Measurements from ENCODE around the gene ZNF526.

The ZNF526 gene

DNA sequence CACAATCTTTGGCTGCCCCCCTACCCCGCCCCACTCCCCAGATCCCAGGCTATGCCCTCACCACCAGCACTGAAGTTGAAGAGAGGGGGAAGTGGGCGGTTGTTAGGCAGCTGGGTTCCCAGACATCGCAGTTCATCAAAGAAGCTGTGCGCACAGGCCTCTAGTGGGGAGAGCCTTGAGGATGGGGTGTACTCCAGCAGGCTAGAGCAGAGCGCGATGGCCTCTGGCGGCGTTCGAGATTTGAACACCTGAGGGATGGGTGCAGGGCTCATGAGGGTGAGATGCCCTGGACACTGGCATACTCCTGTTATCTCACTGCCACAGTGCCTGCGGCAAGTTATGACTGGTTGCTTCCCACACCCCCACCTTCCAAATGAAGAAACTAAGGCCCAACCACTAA, 12.3 kb downstream of the ZNF526 start (continued):
- TF ChIP-seq IKZF3 (tag by site-specific recombination; IDR thresholded peaks at IDR 0.05), result no peak

DNA sequence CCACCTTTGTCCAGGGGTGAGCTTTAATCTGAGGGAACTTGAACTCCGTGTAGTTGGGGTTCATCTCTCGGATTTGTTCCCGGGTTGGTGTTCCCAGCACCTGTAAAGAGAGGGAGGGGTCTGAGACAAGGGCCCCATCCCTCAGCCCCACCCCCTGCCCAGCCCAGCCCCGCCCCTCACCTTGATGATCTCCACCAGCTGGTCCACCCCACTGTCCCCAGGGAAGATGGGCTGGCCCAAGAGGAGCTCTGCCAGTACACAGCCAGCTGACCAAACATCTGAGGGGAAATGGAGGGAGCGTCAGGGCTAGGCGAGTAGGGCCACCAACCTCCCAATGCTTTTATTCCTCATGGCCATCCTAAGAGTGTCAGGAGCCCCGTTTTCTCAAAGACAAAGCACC, 13.0 kb downstream of the ZNF526 start:
- ChIA-PET CTCF (interaction anchor here (0.6 to 2.5 kb wide), 5 partner anchors 10 to 100 kb away, joined by 3 to 9 read pairs (median 3); partner anchors contain the start of gene POU2F2), POLR2A (interaction anchor here (0.9 to 4.0 kb wide), 7 partner anchors 10 to 57 kb away, joined by 3 to 36 read pairs (median 4); partner anchors contain the start of gene GSK3A)
- no peaks in the 10 kb centered on the region for H3K4me1 ChIP-seq (ENCODE audit: control insufficient read depth, insufficient read depth, low read length)
- H3K27ac ChIP-seq (ENCODE audit: extremely low read depth, low read depth, low read length), result peak overlapping the region; percentile 53
- no peak overlapping the region for H3K4me3 ChIP-seq (ENCODE audit: low read depth, low read length)
- TF ChIP-seq KLF1 (tag by site-specific recombination; IDR thresholded peaks at IDR 0.05), result peak; percentile 47
- no peak for TF ChIP-seq ZNF19 (tag by site-specific recombination; IDR thresholded peaks at IDR 0.05; ENCODE audit: low read depth)
- H3K36me3 ChIP-seq (ENCODE audit: control insufficient read depth in 2 of 2, insufficient read depth in 1 of 2, low read length in 2 of 2), result peaks cover 89% of the 10 kb centered on the region in 2 experiments
- no peaks in the 10 kb centered on the region for H3K9me3 ChIP-seq (ENCODE audit: control insufficient read depth, insufficient read depth, low read depth, low read length)

DNA sequence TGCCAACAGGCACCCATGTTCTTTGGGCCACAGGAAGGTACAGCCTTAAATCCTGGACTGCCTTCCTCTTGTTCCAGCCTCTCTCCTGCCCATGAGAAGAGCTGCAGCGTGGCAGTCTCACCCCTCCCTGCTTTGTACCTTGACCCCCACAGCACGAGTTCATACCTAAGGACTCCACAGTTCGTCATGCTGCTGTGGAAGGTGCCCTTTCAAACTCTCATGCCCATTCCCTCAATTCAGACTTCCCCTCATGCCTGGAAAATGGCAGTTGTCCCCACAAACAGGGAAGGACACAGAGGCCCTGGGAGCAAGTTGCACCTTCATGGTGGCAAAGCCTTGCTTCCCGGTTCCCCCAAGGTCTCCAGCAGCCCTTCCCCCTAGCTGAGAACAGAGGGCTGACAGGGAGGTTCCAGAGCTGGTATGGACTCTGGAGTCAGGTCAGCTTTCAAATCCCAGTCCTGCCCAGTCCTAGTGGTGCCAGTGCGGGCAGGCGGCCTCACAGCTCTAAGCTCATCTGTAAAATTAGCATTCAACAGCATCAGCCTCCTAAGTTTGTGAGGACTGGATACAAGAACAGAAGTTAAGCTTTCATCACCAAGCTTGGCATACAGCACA, 13.7 kb downstream of the ZNF526 start:
- H3K4me1 ChIP-seq (ENCODE audit: control insufficient read depth, insufficient read depth, low read length), result no peaks in the 10 kb centered on the region
- H3K4me3 ChIP-seq (ENCODE audit: low read depth, low read length), result no peak overlapping the region
- TF ChIP-seq ZNF121 (tag by site-specific recombination; IDR thresholded peaks at IDR 0.05) (no peak), ZFP69B (tag by site-specific recombination; IDR thresholded peaks at IDR 0.05) (no peak), ZNF600 (tag by site-specific recombination; IDR thresholded peaks at IDR 0.05) (peak; percentile 98)
- TF ChIP-seq, protein P1, sequence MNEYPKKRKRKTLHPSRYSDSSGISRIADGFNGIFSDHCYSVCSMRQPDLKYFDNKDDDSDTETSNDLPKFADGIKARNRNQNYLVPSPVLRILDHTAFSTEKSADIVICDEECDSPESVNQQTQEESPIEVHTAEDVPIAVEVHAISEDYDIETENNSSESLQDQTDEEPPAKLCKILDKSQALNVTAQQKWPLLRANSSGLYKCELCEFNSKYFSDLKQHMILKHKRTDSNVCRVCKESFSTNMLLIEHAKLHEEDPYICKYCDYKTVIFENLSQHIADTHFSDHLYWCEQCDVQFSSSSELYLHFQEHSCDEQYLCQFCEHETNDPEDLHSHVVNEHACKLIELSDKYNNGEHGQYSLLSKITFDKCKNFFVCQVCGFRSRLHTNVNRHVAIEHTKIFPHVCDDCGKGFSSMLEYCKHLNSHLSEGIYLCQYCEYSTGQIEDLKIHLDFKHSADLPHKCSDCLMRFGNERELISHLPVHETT (tag by site-specific recombination; IDR thresholded peaks at IDR 0.05), result no peak
- CTCF ChIA-PET, result interaction anchor here (0.7 to 2.5 kb wide), 7 partner anchors 9 to 439 kb away, joined by 3 to 9 read pairs (median 4); partner anchors contain the start of gene POU2F2
- H3K27ac ChIP-seq (ENCODE audit: extremely low read depth, low read depth, low read length), result peak overlapping the region; percentile 53
- POLR2A ChIA-PET, result interaction anchor here (0.9 to 4.0 kb wide), 8 partner anchors 8 to 58 kb away, joined by 3 to 36 read pairs (median 4); partner anchors contain the start of gene GSK3A
- H3K9me3 ChIP-seq (ENCODE audit: control insufficient read depth, insufficient read depth, low read depth, low read length), result no peaks in the 10 kb centered on the region
- H3K36me3 ChIP-seq (ENCODE audit: control insufficient read depth in 2 of 2, insufficient read depth in 1 of 2, low read length in 2 of 2), result peaks cover 84 to 89% of the 10 kb centered on the region in 2 experiments

DNA sequence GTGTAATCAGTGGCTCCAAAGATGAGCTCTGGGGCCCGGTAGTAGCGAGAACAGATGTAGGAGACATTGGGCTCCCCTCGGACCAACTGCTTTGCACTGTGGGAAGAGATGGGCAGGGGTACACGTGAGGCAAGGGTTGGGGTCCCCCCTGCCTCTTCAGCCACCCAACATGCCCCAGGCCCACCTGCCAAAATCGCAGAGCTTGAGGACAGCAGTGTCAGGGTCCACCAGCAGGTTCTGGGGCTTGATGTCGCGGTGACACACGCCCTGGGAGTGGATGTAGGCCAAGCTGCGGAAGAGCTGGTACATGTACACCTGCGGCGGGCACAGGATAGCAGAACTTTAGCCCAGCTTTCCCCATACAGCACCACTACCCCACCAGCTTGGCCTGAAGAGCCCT, 14.3 kb downstream of the ZNF526 start:
- no peaks in the 10 kb centered on the region for H3K9me3 ChIP-seq (ENCODE audit: control insufficient read depth, insufficient read depth, low read depth, low read length)
- ChIA-PET CTCF (interaction anchor here (0.8 to 2.5 kb wide), 6 partner anchors 7 to 440 kb away, joined by 3 to 9 read pairs (median 4); partner anchors contain the start of gene POU2F2), POLR2A (interaction anchor here (1.0 to 4.0 kb wide), 7 partner anchors 8 to 68 kb away, joined by 3 to 36 read pairs (median 4); partner anchors contain the start of genes GSK3A, PAFAH1B3, PRR19 and ZNF526)
- no peak overlapping the region for H3K4me3 ChIP-seq (ENCODE audit: low read depth, low read length)
- no peak overlapping the region for H3K27ac ChIP-seq (ENCODE audit: extremely low read depth, low read depth, low read length)
- no peaks in the 10 kb centered on the region for H3K4me1 ChIP-seq (ENCODE audit: control insufficient read depth, insufficient read depth, low read length)
- no peak for TF ChIP-seq ZNF555 (tag by site-specific recombination; conservative IDR thresholded peaks at IDR 0.05)
- TF ChIP-seq ZNF670 (tag by site-specific recombination; IDR thresholded peaks at IDR 0.05; ENCODE audit: low read depth), result no peak
- no peak for TF ChIP-seq ZNF654 (tag by site-specific recombination; IDR thresholded peaks at IDR 0.05; ENCODE audit: low read depth)
- TF ChIP-seq, protein P2, sequence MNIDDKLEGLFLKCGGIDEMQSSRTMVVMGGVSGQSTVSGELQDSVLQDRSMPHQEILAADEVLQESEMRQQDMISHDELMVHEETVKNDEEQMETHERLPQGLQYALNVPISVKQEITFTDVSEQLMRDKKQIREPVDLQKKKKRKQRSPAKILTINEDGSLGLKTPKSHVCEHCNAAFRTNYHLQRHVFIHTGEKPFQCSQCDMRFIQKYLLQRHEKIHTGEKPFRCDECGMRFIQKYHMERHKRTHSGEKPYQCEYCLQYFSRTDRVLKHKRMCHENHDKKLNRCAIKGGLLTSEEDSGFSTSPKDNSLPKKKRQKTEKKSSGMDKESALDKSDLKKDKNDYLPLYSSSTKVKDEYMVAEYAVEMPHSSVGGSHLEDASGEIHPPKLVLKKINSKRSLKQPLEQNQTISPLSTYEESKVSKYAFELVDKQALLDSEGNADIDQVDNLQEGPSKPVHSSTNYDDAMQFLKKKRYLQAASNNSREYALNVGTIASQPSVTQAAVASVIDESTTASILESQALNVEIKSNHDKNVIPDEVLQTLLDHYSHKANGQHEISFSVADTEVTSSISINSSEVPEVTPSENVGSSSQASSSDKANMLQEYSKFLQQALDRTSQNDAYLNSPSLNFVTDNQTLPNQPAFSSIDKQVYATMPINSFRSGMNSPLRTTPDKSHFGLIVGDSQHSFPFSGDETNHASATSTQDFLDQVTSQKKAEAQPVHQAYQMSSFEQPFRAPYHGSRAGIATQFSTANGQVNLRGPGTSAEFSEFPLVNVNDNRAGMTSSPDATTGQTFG (tag by site-specific recombination; IDR thresholded peaks at IDR 0.05; ENCODE audit: borderline replicate concordance), result no peak
- no peak for TF ChIP-seq ZNF214 (tag by site-specific recombination; IDR thresholded peaks at IDR 0.05; ENCODE audit: borderline replicate concordance)
- TF ChIP-seq WT1 (tag by site-specific recombination; IDR thresholded peaks at IDR 0.05), result no peak
- no peak for TF ChIP-seq KLF8 (tag by site-specific recombination; IDR thresholded peaks at IDR 0.05)
- no peak for TF ChIP-seq ZNF138 (tag by site-specific recombination; IDR thresholded peaks at IDR 0.05; ENCODE audit: borderline replicate concordance)
- no peak for TF ChIP-seq ZNF560 (tag by site-specific recombination; IDR thresholded peaks at IDR 0.05; ENCODE audit: borderline replicate concordance)
- TF ChIP-seq ZSCAN16 (tag by site-specific recombination; IDR thresholded peaks at IDR 0.05), result no peak
- peaks cover 84 to 94% of the 10 kb centered on the region in 2 experiments for H3K36me3 ChIP-seq (ENCODE audit: control insufficient read depth in 2 of 2, insufficient read depth in 1 of 2, low read length in 2 of 2)

Data from HEK293 (cell line).